DND-41 (cell line): ENCODE results near the gene MGAT4A.

Source experiments
- CTCF ChIP-seq: IDR thresholded peaks from 2 replicates; pipeline ENCODE4 v1.5.1; 2012; ENCODE audit warnings: borderline replicate concordance, low read length, moderate library complexity, mild to moderate bottlenecking; ENCODE audit not compliant: poor library complexity, severe bottlenecking; ENCODE audit errors: extremely low read depth
- EZH2 ChIP-seq: IDR thresholded peaks from 3 replicates; pipeline ENCODE4 v1.6.1; 2012; ENCODE audit warnings: borderline replicate concordance, low read depth, mild to moderate bottlenecking, moderate library complexity, low read length, inconsistent platforms; ENCODE audit not compliant: severe bottlenecking

GRCh38 chr2:98701230-98701629 lies 29.7 kb downstream of the MGAT4A start:
- no peak for TF ChIP-seq CTCF
- TF ChIP-seq EZH2, result no peak
